ENCODE measurements around the gene BCR.
"Not testable (repeated sequence)": the region's sequence is repeated elsewhere in the genome, so short reads cannot be mapped to it uniquely, and the experiment has no call there.

BCR gene

GRCh38 chr22:23180301-23180892 lies at the start of gene BCR:
Gene BCR (plus strand): TSS chr22:23180509. CDS start chr22:23180961, 452 bp downstream.
- DNase-seq (ENCODE audit: low spot score), result peak; percentile 55

GRCh38 chr22:23130697-23131096 lies 49.6 kb upstream of the BCR start:
- DNase-seq (ENCODE audit: low spot score), result no peak

GRCh38 chr22:23131931-23132330 lies 48.4 kb upstream of the BCR start:
- no peak for DNase-seq (ENCODE audit: low spot score)

GRCh38 chr22:23132376-23133091 lies 47.8 kb upstream of the BCR start:
- no peak for DNase-seq (ENCODE audit: low spot score)

GRCh38 chr22:23133922-23134321 lies 46.4 kb upstream of the BCR start:
- no peak for DNase-seq (ENCODE audit: low spot score)

- not testable (repeated sequence) for DNase-seq (ENCODE audit: low spot score)
Measured at GRCh38 chr22:23136991-23137390, 43.3 kb upstream of the BCR start.

GRCh38 chr22:23137468-23137867 lies 42.8 kb upstream of the BCR start:
- DNase-seq (ENCODE audit: low spot score), result no peak

- DNase-seq (ENCODE audit: low spot score), result peak; percentile 67
Measured at GRCh38 chr22:23137905-23138561, 42.3 kb upstream of the BCR start.

GRCh38 chr22:23138584-23139435 lies 41.5 kb upstream of the BCR start:
- DNase-seq (ENCODE audit: low spot score), result no peak

- DNase-seq (ENCODE audit: low spot score), result no peak
Measured at GRCh38 chr22:23140385-23140784, 39.9 kb upstream of the BCR start.

GRCh38 chr22:23142546-23143105 lies 37.7 kb upstream of the BCR start:
- no peak for DNase-seq (ENCODE audit: low spot score)

- DNase-seq (ENCODE audit: low spot score), result no peak
Measured at GRCh38 chr22:23143119-23143518, 37.2 kb upstream of the BCR start.

- no peak for DNase-seq (ENCODE audit: low spot score)
Measured at GRCh38 chr22:23144432-23144831, 35.9 kb upstream of the BCR start.

- peak; percentile 87 for DNase-seq (ENCODE audit: low spot score)
Measured at GRCh38 chr22:23144932-23145877, 35.1 kb upstream of the BCR start, which contains the start of gene RAB36. Gene RAB36 (plus strand): TSS chr22:23145477. CDS start chr22:23146617, 1,140 bp downstream.

GRCh38 chr22:23145878-23146470 lies 34.3 kb upstream of the BCR start:
- DNase-seq (ENCODE audit: low spot score), result no peak

- DNase-seq (ENCODE audit: low spot score), result no peak
Measured at GRCh38 chr22:23146478-23147205, 33.7 kb upstream of the BCR start.

GRCh38 chr22:23147617-23148387 lies 32.5 kb upstream of the BCR start:
- no peak for DNase-seq (ENCODE audit: low spot score)

GRCh38 chr22:23149743-23150238 lies 30.5 kb upstream of the BCR start:
- no peak for DNase-seq (ENCODE audit: low spot score)

- DNase-seq (ENCODE audit: low spot score), result no peak
Measured at GRCh38 chr22:23150762-23151161, 29.5 kb upstream of the BCR start.

All from CD4-positive, alpha-beta T cell treated with Interleukin-6 at 100 ng/mL for 8 hours (primary cell).